Stimulated activated CD8-positive, alpha-beta memory T cell treated with anti-CD3 and anti-CD28 coated beads, Interleukin-4, amount 100 ng/mL, for 1 hour (primary cell): ENCODE data around the gene AGTRAP.

Source experiments
- DNase-seq, 2 donors: peaks; one replicate each; pipeline ENCODE4 v3.0.0-alpha.2; 2020; ENCODE audit warnings: low read depth in 2 of 2, low spot score in 1 of 2

Gene AGTRAP

DNA sequence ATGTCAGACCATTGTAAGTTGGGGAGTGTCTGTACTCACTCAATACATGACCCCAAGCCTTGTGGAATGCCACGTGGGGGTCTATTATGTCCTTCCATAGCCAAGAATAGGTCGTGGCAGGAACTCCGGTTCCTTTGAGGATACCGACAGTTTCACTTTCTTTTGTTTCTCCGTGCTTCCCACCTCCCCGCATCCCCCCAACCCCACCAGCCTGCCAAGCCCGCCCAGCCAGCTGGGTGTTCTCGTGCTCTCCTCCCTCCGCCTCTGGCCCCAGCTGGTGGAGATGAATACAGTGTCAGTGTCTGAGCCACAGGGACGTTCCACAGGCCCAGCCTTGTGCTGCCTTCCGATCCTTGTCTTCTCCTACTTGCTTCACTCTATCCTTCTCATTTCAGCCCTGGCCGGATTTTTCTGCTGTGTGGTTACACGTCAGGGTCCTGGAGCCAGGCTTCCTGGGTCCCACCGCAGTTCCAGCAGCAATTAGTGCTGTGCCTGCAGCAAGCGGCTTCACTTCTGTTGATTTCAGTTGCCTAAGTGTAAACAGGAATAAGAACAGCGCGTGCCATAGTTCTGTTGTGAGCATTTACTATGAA lies 4.1 kb upstream of the AGTRAP start:
- DNase-seq = no peak

DNA sequence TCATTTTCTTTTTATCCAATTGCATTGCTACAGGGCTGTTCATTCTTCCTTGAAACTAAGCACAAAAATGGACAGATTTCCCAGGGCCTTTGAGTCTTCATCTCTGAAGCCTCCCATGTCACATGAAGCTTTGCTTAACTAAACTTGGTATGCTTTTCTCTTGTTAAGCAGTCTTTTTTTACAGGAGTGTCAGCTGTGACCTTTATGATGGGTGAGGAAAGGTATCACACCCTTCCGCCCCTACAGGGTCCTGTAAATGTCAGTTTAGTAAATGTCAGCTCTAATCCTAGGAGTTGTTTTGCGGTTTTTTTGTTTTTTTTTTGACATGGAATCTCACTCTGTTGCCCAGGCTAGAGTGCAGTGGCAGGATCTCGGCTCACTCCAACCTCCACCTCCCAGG lies 2.6 kb upstream of the AGTRAP start:
- DNase-seq = no peak

DNA sequence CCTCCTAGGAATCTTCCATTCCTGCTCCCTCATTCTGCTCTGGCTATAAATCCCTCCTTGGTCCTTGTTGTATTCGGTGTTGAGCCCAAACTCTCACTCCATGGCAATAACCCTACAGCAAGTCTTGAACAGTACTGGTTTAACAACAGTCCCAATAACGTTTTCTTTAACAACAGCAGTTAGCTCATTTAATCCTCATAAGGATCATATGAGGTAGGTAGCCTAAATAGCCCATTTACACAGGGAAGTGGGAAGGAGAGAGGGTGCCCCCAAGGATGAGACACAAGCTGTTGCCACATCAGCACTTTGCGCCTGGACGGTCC lies 444 bp upstream of the AGTRAP start:
- DNase-seq = no peak

DNA sequence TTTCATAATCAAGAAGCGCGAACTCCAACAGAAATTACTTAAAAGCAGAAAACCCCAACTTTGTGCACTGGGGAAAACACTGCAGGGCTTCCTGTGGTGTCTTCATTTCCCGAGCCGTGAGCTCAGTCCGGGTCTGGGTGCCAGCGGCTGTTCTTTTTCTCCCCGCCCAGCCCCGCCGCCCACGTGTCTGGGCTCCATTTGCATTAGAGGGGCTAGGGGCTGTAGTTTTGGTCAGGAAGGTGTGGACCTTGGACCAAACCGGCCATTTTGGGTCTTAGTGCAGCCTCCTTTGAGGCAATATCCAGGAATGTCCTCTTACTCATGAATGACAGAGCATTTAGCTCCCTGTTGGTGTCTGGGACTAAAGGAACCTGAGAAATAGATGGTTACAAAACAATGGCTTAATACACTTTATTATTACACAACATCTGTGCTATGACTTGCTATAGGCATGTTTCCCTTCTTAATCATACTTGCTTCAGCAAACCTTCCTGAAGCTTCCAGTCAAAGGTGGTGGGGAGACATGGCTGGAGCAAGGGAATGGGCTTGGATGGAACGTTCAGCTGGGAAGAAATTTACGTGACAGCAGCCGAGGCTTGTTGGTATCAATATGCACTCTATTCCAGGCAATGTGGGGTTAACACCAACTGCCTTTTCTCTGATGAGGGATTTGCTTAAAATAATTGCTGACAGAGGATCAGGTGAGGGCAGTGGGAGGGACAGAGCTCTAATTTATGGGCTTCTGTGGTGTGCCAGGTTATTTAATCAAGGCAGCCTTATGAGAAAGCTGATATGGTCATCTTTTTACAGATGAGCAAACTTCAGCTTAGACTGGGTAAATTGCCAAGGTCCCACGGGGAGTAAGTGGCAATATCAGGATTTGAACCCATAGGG lies 1.1 kb downstream of the AGTRAP start:
- no peak for DNase-seq

DNA sequence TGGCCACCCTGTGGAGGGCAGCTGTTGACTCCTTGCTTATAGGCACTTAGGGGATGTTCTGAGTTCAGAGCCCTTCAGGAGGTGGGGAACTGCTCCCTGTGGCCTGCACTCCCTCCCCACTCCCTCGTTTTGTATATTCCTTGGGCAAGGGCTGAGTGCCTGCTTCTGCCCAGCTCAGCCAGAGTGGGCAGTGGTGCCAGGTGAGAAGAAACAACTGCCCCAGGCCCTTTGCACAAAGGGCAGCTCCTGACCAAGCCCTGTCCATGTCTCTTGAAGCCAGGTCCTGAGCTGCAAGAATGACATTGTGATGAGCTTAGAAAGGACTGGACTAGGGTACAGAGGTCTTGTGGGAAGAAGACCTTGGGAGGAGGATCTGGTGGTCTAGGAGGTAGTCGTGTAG lies 2.2 kb downstream of the AGTRAP start:
- DNase-seq = no peak

DNA sequence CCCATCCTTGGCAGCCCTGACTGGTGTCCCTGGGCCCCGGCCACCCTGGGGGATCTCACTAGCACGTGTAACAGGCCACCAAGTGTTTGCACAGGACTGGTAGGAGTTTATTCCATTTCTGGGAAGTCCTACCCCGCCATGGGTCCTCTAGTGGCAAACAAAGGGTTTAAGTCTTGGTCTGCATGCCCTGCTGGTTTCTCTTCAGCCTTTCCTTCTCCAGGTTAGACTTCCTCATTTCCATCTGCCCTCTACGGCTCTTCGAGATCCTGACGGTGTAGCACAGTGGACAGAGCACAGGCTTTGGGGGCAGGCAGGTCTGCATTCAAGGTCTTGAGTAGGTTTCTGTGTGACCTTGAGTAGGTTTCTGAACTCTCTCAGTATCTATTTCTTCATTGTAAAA lies 2.8 kb downstream of the AGTRAP start:
- DNase-seq = no peak

DNA sequence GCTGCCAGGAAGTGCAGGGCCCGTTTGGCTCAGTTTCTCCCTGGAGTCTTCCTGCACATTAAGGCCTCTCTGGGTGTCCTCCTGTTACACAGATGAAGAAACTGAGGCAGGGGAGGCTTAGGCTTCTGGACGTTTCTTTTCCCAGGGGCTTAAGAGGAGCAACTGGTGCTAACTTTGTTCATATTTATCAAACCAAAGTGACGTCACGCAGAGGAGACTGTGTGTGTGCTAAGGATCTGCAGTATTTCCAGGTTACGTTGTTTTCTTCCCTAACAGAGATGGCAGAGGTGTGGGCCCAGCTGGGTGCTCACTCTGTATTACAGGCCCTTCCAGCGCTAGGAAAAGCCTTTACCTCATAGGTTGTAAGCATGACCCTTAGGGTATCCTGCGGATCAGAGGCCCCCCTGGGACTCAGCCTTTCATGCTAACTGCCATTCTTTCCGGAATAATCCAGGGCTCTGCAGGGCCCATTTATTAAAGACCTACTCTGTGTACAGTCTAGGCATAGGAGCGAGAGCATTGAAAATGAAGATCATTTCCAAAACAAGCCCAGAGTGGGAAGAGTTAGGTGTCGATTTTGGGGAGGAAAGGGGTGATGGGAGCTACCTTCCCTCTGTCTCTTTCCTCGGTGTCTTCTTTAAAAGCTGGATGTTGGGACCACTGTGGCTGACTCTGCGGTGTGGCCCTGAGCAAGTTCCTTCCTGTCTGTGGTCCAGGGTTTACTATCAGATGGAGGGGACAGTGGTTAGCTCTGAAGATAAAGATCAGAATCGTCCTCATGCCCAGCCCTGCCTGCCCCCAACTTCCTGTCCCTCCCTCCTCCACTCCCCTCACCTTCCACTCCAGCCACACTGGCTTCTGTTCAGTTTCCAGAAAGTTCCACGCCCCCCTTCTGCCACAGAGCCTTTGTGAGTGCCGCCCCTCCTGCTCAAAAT lies 4.6 kb downstream of the AGTRAP start:
- no peak for DNase-seq

DNA sequence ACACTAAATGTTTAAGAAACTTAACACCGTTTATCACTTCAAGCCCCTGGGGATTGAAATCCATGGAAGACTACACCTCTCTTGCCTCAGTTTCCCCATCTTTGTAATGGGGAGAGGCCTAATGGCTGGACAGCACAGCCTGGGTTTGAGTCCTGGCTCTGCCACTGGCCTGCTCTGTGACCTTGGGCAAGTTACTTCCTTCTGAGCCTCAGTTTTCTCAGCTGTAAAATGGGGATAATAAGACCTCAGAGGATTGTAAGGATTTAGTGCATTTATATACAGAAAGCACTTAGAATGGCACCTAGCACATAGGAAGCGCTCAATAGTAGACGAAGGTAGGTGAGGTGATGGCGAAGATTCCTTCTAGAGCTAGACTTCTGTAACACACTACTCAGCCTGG lies 5.5 kb downstream of the AGTRAP start:
- no peak for DNase-seq

DNA sequence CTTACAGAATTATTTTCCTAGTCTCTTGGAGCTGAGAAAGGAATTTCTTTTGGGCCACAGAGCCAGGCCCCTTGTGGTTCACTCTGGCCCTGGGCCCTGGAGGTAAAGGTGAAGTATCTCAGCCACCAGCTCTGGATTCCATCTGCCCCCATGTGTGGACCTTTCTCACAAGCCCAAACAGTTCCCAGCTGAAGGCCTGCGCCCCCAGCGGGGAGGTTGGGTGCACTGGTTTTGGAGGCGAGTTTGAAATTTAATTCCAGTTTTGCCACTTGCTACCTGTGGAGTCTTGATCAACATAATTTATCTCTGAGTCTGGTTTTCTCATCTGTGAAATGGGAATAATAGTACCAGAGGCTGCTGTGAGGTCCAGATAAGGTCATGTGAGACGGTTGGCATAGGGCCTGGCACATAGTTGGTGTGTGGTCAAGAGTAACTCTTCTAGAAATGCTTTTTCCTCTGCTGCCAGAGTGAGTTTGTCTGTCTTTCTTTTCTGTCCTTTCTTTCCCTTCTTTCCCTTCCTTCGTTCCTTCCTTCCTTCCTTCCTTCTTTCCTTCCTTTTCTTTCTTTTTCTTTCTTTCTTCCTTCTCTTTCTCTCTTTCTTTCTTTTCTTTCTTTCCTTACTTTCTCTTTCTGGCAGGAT lies 6.1 kb downstream of the AGTRAP start:
- no peak for DNase-seq

DNA sequence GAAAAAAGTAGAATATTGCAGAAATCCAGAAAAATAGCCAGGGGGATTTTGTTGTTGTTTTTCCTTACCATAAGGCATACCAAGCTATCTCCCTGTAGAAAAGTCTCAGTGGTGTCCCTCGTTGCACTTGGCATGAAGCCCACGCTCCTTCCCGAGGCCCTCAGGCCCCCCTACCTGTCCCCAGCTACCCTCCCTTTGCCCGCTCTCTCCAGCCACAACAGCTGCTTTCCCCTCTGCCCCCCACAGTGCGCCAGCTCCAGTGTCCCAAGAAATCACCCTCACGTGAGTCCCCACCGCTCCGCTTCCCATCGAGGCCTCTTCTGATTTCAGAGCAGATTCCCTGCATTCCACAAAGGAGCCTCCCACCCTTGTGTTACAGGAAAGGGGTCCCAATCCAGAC lies 8.4 kb downstream of the AGTRAP start:
- DNase-seq = no peak

DNA sequence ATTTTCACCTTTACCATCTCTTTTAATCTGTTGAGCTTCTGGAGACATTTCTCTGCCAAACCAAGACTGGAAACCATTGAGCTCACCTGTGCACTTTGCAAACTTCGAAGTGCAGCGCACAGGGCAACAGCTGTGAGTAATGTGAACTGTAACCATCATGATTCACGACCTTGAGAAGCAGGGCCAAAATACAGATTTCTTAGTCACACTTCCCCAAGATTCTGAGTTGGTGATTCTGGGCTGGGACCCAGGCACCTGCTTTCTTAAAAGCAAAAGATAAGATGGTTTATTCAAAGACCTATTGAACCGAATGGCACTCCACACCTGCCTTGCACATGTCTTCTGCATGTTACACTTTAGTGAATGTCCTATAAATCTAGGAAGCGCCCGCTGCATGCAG lies 10.2 kb downstream of the AGTRAP start:
- no peak for DNase-seq

DNA sequence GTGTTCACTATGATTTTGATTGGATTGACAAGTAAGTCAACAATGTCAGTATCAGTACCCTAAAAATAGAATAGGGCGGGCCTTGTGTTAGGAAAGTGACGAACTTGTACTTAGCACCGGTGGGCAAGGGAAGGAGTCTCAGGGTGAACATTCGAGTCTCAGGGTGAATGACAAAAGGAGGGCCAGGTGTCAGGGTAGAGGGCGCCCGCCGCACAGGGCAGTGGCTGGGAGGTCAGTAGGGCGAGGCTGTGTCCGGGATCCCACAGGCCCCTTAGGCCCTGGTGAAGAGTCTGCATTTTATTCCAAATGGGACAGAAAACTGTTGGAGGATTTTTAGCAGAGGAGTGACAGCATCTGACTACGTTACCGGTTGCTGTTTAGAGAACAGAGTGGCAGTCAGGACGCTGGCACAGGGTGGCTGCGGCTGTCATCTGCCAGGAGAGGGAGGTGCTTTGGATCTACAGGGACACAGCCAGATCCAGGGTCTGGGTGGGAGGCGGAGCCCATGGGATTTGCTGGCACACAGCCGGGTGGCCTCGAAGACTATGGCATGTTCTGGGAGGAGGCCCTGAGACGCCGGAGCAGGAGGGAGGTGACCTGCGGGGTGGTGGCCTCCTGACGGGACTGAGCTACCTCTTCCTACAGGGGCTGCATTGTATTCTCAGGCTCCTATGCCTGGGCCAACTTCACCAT lies 11.0 kb downstream of the AGTRAP start:
- DNase-seq = no peak

DNA sequence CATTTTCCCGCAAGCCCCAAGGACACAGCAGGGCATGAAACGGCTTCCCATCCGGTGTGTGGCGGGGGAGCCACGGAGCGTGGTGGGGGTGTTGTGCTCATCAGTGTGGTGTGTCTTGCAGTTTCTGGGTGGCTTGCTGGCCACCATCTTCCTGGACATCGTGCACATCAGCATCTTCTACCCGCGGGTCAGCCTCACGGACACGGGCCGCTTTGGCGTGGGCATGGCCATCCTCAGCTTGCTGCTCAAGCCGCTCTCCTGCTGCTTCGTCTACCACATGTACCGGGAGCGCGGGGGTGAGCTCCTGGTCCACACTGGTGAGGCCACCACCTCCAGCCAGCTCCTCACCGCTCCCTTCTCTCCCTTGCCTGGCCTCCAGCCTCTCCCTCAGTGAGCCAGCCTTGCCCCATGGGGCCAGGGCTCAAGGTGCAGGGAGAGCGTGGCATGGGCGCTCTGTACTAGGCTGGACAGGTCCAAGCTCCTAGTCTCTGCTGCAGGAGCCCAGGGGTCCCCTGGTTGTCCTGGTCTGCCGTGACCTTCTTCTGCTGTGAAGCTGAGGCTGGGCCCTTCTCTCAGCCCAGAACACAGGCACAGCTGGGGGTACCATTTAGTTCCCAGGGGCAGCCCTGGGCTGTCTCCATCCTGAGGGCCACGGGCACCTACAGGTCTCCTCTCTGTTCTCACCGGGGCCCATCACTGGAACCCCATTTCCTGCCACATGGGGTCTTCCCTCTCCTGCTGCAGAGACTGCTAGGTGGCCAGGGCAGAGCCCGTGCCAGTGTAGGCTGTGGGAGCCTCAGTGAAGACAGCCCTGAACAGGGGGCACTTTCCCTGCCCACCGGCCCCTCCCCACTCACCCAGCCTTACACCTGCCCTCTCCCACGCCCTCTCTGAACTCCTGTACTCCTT lies 12.6 kb downstream of the AGTRAP start:
- no peak for DNase-seq

DNA sequence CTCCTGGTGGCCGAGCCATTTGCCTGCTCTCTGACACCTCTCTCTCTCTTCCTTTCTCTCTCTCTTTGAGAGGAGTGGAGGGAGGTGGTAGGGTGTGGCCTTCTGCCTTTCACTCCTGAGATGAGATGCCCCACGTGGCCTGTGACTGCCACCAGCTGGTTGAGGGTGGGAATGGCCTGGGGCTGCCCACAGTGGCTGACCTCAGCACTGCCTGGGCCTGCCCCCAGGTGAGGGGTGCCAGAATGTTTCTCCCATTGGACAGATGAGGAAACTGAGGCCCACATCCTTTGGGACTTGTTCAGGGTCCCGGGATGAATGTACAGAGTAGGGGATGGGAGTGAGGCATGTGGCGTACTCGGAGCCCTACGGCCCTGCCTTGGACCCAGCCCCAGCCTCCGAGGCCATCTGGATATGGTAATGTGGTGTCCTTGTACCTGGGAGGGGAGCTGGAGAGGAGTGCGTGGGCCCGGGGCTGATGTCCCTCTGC lies 13.3 kb downstream of the AGTRAP start:
- no peak for DNase-seq

DNA sequence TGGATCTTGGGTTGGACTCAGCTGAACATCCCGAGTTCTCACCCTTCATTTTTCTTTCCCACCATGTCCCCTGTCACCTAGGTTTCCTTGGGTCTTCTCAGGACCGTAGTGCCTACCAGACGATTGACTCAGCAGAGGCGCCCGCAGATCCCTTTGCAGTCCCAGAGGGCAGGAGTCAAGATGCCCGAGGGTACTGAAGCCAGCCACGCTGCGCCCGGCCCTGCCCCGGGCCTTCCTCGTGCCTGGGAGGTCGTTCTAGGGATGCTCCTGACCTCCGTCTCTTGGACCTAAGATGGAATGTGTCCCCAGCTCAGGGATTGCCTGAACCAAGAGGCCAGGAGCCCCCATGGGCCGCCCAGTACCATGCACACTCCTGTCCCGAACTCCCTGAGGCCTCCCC lies 14.1 kb downstream of the AGTRAP start:
- no peak for DNase-seq

DNA sequence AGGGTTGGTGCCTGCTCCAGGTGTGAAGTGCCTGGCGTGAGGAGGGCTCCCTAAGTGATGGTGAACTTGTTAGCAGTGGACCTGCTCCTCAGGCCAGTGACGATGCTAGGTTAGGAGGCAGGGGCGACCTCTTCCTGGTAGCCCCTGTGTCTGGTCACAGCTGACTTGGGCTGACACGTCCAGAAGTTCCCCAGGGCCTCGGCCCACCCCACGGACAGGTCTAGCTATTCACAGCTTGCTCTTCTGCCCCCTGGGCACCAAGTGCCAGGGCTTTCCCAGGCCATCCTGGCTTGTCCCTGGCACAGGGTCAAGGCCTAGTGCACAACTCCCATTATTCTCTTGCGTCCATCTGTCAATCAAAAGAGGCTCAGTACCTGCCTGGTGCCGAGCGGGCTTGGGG lies 15.2 kb downstream of the AGTRAP start:
- DNase-seq = no peak

DNA sequence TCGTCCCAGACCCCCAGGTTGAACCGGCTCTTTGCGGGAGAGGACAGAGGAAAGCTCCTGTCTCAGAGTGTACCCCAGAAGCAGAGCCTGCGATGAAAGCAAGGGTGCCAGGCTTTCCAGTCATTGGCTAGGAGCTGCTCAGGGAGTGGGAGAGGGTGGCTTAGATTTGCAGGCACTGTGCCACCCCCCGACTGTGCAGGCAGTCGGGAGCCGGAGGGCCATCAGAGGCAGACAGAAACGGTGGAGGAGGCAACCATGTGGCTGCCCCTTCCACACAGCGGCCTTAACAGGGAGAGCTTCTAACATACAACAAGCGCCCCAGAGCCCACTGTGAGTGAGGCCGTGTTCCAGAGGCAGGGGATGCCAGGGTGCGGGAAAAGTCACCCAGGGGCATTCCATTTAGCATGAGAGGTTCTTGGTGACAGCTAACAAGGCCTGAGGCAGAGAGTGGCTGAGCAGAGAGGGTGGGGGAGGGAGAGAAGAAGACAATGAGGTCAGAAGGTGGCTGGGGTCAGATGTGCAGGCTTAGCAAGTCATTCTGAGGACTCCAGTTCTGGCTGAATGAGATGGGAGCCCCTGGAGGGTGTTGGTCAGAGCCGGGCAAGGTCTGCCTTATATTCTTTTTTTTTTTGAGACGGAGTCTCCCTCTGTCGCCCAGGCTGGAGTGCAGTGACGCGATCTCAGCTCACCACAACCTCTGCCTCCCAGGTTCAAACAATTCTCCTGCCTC lies 16.6 kb downstream of the AGTRAP start:
- no peak for DNase-seq

DNA sequence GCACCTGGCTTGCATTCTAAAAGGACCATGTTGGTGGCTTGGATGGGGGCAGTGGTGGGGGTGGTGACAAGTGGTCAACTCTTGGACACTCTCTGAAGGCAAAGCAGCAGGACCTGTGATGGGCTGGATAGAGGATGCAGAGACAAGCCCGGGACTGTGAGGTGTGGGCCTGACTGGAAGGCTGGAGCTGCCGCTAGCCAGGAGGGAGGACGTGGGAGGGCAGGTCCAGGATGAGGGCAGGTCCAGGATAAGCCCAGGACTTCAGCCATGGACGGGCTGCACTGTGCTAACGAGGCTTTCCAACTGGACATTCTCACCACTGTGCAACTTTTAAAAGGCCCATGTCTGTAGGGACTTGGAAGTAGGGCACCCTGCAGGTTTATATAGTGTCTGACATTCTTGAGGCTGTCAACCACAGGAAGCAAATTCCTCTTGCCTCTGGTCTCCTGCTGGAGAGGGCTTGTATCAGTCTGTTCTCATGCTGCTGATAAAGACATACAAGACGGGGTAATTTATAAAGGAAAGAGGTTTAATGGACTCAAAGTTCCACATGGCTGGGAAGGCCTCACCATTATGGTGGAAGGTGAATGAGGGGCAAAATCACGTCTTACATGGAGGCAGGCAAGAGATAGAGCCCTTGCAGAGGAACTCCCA lies 17.7 kb downstream of the AGTRAP start:
- DNase-seq = no peak

DNA sequence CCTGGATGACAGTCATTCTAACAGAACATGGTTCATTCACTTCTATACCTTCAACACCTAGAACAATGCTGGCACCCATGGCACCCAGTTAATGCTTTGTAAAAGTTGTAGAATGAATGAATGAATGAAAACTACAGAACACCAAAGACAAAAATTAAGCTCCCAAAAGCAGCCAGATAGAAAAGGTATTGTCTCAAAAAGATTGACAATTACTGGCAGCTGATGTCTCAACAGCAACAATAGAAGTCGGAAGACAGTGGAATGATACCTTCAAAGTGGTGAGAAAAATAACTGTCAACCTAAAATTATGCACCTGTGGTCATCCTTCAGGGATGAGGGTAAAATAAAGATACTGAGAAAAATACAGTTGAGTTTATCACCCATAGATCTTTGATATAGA lies 21.1 kb downstream of the AGTRAP start:
- no peak for DNase-seq
